Left ventricle myocardium superior (tissue), 1 donor: ENCODE data around the gene CYSTM1. TPM values are rescaled to one million over a fixed set of nuclear protein-coding genes. Genes with fewer than 3 reads are reported as not detected.

ENCODE experiments used
- ATAC-seq: fragments of 200-7000 bp; cut with Tn5 transposase; one replicate; pipeline ENCODE4 v1.9.1; 2020; ENCODE audit warnings: mild to moderate bottlenecking, moderate library complexity
- DNase-seq: peaks from one replicate; pipeline ENCODE4 v3.0.0-alpha.2; 2020
- intact Hi-C: fragments of 100-400 bp; cut with micrococcal nuclease; formaldehyde crosslinking; loops from one replicate; pipeline ENCODE4 v1.11.0; 2022
- total RNA-seq: library from RNA; stranded (reverse); fragmentation: NEBNext Ultra II Directional; extraction: Animal tissue kit (Norgen Biotek cat#: 25700); gene quantifications from one replicate; pipeline ENCODE4 v1.2.1, GENCODE V29; 2021
- donor health status: DM: no; HTN: yes; CAD: no; lungs with severe emphysema.

Gene CYSTM1
- total RNA-seq, 1 donor from 2014 or later: 58.2 TPM

GRCh38 chr5:140222416-140222815 is 47.4 kb downstream of the CYSTM1 start:
- ATAC-seq (peak; percentile 10), DNase-seq (no peak)
- intact Hi-C loops: no loop called here

GRCh38 chr5:140223567-140223966 is 48.6 kb downstream of the CYSTM1 start:
- DNase-seq: peak; percentile 54
- peak; percentile 81 for ATAC-seq
- intact Hi-C loops: no loop called here

- no peak for ATAC-seq
- intact Hi-C loops: no loop called here
- no peak for DNase-seq
Observed at GRCh38 chr5:140224658-140225057, 49.7 kb downstream of the CYSTM1 start.

- intact Hi-C loops: no loop called here
- DNase-seq (no peak), ATAC-seq (no peak)
Observed at GRCh38 chr5:140225396-140225795, 50.4 kb downstream of the CYSTM1 start.

GRCh38 chr5:140227046-140227445 is 52.1 kb downstream of the CYSTM1 start:
- no peak for DNase-seq
- intact Hi-C loops: no loop called here
- ATAC-seq: no peak

- intact Hi-C loops: no loop called here
- DNase-seq (peak; percentile 49), ATAC-seq (peak; percentile 79)
Observed at GRCh38 chr5:140228364-140228837, 53.4 kb downstream of the CYSTM1 start.

- intact Hi-C loops: no loop called here
- ATAC-seq (no peak), DNase-seq (no peak)
Observed at GRCh38 chr5:140230373-140230772, 55.4 kb downstream of the CYSTM1 start.

GRCh38 chr5:140232731-140233130 is 57.7 kb downstream of the CYSTM1 start:
- intact Hi-C loops: no loop called here
- ATAC-seq (no peak), DNase-seq (no peak)

- intact Hi-C loops: no loop called here
- no peak for DNase-seq
- no peak for ATAC-seq
Observed at GRCh38 chr5:140234377-140234989, 59.5 kb downstream of the CYSTM1 start.

- DNase-seq: no peak
- intact Hi-C loops: no loop called here
- no peak for ATAC-seq
Observed at GRCh38 chr5:140235791-140236551, 61.0 kb downstream of the CYSTM1 start.

GRCh38 chr5:140236891-140237598 is 62.1 kb downstream of the CYSTM1 start:
- DNase-seq (no peak), ATAC-seq (no peak)
- intact Hi-C loops: no loop called here

GRCh38 chr5:140238756-140239155 is 63.8 kb downstream of the CYSTM1 start:
- no peak for ATAC-seq
- intact Hi-C loops: no loop called here
- no peak for DNase-seq

GRCh38 chr5:140239461-140239860 is 64.5 kb downstream of the CYSTM1 start:
- ATAC-seq (no peak), DNase-seq (no peak)
- intact Hi-C loops: no loop called here

GRCh38 chr5:140239939-140240700 is 65.1 kb downstream of the CYSTM1 start:
- intact Hi-C loops: no loop called here
- peak; percentile 32 for ATAC-seq
- peak; percentile 72 for DNase-seq

GRCh38 chr5:140240987-140241706 is 66.2 kb downstream of the CYSTM1 start:
- peak; percentile 94 for DNase-seq
- ATAC-seq: peak; percentile 84
- intact Hi-C loops: no loop called here

- DNase-seq (no peak), ATAC-seq (peak; percentile 10)
- intact Hi-C loops: no loop called here
Observed at GRCh38 chr5:140242099-140242498, 67.1 kb downstream of the CYSTM1 start.

- ATAC-seq (no peak), DNase-seq (peak; percentile 56)
- intact Hi-C loops: no loop called here
Observed at GRCh38 chr5:140242890-140243585, 68.0 kb downstream of the CYSTM1 start.

GRCh38 chr5:140243706-140244250 is 68.8 kb downstream of the CYSTM1 start:
- DNase-seq (no peak), ATAC-seq (no peak)
- intact Hi-C loops: loop anchor here (2.0 kb wide), 1 partner anchor 103 kb away; the partner anchor contains the start of gene HBEGF
